ENCODE data around the gene INPP4B. TPM values are rescaled to one million over a fixed set of nuclear protein-coding genes. Genes with fewer than 3 reads are reported as not detected.

INPP4B gene
- total RNA-seq, result 10 to 100 TPM; 45.7 to 46.3 TPM

GRCh38 chr4:142846108-142846728, at the start of gene INPP4B:
TSS of gene INPP4B (minus strand) at chr4:142846301.
- H3K4me1 Mint-ChIP-seq, result peaks cover 16% of the 10 kb centered on the region
- H3K27me3 Mint-ChIP-seq, result peaks cover 53% of the 10 kb centered on the region
- H3K36me3 Mint-ChIP-seq, result no peaks in the 10 kb centered on the region
- peak; percentile 58 for DNase-seq
- H3K27ac Mint-ChIP-seq, result no peak within 1 kb of the TSS
- H3K4me3 Mint-ChIP-seq, result peak within 1 kb of the TSS; percentile 84
- no peaks in the 10 kb centered on the region for H3K9me3 Mint-ChIP-seq

GRCh38 chr4:142893012-142893411, 46.9 kb upstream of the INPP4B start:
- no peak for DNase-seq
- no peaks in the 10 kb centered on the region for H3K27me3 Mint-ChIP-seq
- no peak overlapping the region for H3K4me3 Mint-ChIP-seq

GRCh38 chr4:142886566-142886965, 40.5 kb upstream of the INPP4B start:
- Mint-ChIP-seq H3K4me1 (no peaks in the 10 kb centered on the region), H3K27me3 (no peaks in the 10 kb centered on the region), H3K36me3 (no peaks in the 10 kb centered on the region), H3K9me3 (no peaks in the 10 kb centered on the region), H3K27ac (no peak overlapping the region), H3K4me3 (no peak overlapping the region)
- DNase-seq, result no peak

More at GRCh38 chr4:142893012-142893411, 46.9 kb upstream of the INPP4B start:
- H3K36me3 Mint-ChIP-seq, result no peaks in the 10 kb centered on the region
- H3K4me1 Mint-ChIP-seq, result no peaks in the 10 kb centered on the region
- no peak overlapping the region for H3K27ac Mint-ChIP-seq
- peaks cover 27% of the 10 kb centered on the region for H3K9me3 Mint-ChIP-seq

- DNase-seq, result no peak
- Mint-ChIP-seq H3K27me3 (no peaks in the 10 kb centered on the region), H3K4me3 (no peak overlapping the region), H3K36me3 (no peaks in the 10 kb centered on the region), H3K4me1 (no peaks in the 10 kb centered on the region), H3K9me3 (no peaks in the 10 kb centered on the region), H3K27ac (no peak overlapping the region)
Measured at GRCh38 chr4:142883040-142883832, 37.1 kb upstream of the INPP4B start.

- no peak for DNase-seq
- H3K36me3 Mint-ChIP-seq, result no peaks in the 10 kb centered on the region
- no peak overlapping the region for H3K27ac Mint-ChIP-seq
- no peaks in the 10 kb centered on the region for H3K9me3 Mint-ChIP-seq
- H3K4me1 Mint-ChIP-seq, result no peaks in the 10 kb centered on the region
- no peaks in the 10 kb centered on the region for H3K27me3 Mint-ChIP-seq
- no peak overlapping the region for H3K4me3 Mint-ChIP-seq
Measured at GRCh38 chr4:142882159-142882558, 36.1 kb upstream of the INPP4B start.

- H3K27ac Mint-ChIP-seq, result no peak overlapping the region
- DNase-seq, result no peak
- H3K4me3 Mint-ChIP-seq, result no peak overlapping the region
- H3K4me1 Mint-ChIP-seq, result no peaks in the 10 kb centered on the region
- no peaks in the 10 kb centered on the region for H3K9me3 Mint-ChIP-seq
- no peaks in the 10 kb centered on the region for H3K27me3 Mint-ChIP-seq
- no peaks in the 10 kb centered on the region for H3K36me3 Mint-ChIP-seq
Measured at GRCh38 chr4:142881331-142881730, 35.2 kb upstream of the INPP4B start.

- no peaks in the 10 kb centered on the region for H3K36me3 Mint-ChIP-seq
- H3K27me3 Mint-ChIP-seq, result no peaks in the 10 kb centered on the region
- no peak overlapping the region for H3K4me3 Mint-ChIP-seq
- H3K4me1 Mint-ChIP-seq, result no peaks in the 10 kb centered on the region
- DNase-seq, result no peak
- H3K9me3 Mint-ChIP-seq, result peaks cover 2% of the 10 kb centered on the region
- no peak overlapping the region for H3K27ac Mint-ChIP-seq
Measured at GRCh38 chr4:142875117-142875516, 29.0 kb upstream of the INPP4B start.

GRCh38 chr4:142874684-142875083, 28.6 kb upstream of the INPP4B start:
- H3K36me3 Mint-ChIP-seq, result no peaks in the 10 kb centered on the region

GRCh38 chr4:142866685-142867084, 20.6 kb upstream of the INPP4B start:
- Mint-ChIP-seq H3K27me3 (no peaks in the 10 kb centered on the region), H3K4me3 (no peak overlapping the region), H3K9me3 (peaks cover 5% of the 10 kb centered on the region), H3K4me1 (no peaks in the 10 kb centered on the region), H3K36me3 (no peaks in the 10 kb centered on the region), H3K27ac (no peak overlapping the region)
- DNase-seq, result no peak

More at GRCh38 chr4:142874684-142875083, 28.6 kb upstream of the INPP4B start:
- Mint-ChIP-seq H3K4me1 (no peaks in the 10 kb centered on the region), H3K27ac (no peak overlapping the region), H3K9me3 (peaks cover 4% of the 10 kb centered on the region), H3K27me3 (no peaks in the 10 kb centered on the region), H3K4me3 (no peak overlapping the region)
- DNase-seq, result no peak

GRCh38 chr4:142861351-142861750, 15.2 kb upstream of the INPP4B start:
- H3K4me1 Mint-ChIP-seq, result no peaks in the 10 kb centered on the region
- no peak overlapping the region for H3K4me3 Mint-ChIP-seq
- DNase-seq, result no peak
- no peaks in the 10 kb centered on the region for H3K27me3 Mint-ChIP-seq
- no peaks in the 10 kb centered on the region for H3K9me3 Mint-ChIP-seq
- H3K27ac Mint-ChIP-seq, result no peak overlapping the region
- H3K36me3 Mint-ChIP-seq, result no peaks in the 10 kb centered on the region

GRCh38 chr4:142858965-142859364, 12.9 kb upstream of the INPP4B start:
- Mint-ChIP-seq H3K4me1 (no peaks in the 10 kb centered on the region), H3K36me3 (no peaks in the 10 kb centered on the region), H3K4me3 (no peak overlapping the region), H3K9me3 (no peaks in the 10 kb centered on the region), H3K27me3 (no peaks in the 10 kb centered on the region), H3K27ac (no peak overlapping the region)
- DNase-seq, result no peak

GRCh38 chr4:142858446-142858845, 12.3 kb upstream of the INPP4B start:
- no peak overlapping the region for H3K4me3 Mint-ChIP-seq
- H3K36me3 Mint-ChIP-seq, result no peaks in the 10 kb centered on the region
- DNase-seq, result no peak
- H3K27me3 Mint-ChIP-seq, result no peaks in the 10 kb centered on the region
- H3K9me3 Mint-ChIP-seq, result no peaks in the 10 kb centered on the region
- no peaks in the 10 kb centered on the region for H3K4me1 Mint-ChIP-seq
- no peak overlapping the region for H3K27ac Mint-ChIP-seq

GRCh38 chr4:142856576-142856975, 10.5 kb upstream of the INPP4B start:
- DNase-seq, result no peak
- Mint-ChIP-seq H3K4me1 (no peaks in the 10 kb centered on the region), H3K4me3 (no peak overlapping the region), H3K36me3 (no peaks in the 10 kb centered on the region), H3K9me3 (no peaks in the 10 kb centered on the region), H3K27ac (no peak overlapping the region), H3K27me3 (no peaks in the 10 kb centered on the region)

GRCh38 chr4:142850478-142850877, 4.4 kb upstream of the INPP4B start:
- Mint-ChIP-seq H3K4me1 (peaks cover 4% of the 10 kb centered on the region), H3K9me3 (no peaks in the 10 kb centered on the region), H3K27me3 (peaks cover 36% of the 10 kb centered on the region), H3K27ac (no peak overlapping the region), H3K36me3 (no peaks in the 10 kb centered on the region), H3K4me3 (no peak overlapping the region)
- DNase-seq, result no peak

- Mint-ChIP-seq H3K4me3 (peak overlapping the region; percentile 84), H3K4me1 (peaks cover 16% of the 10 kb centered on the region), H3K27me3 (peaks cover 53% of the 10 kb centered on the region), H3K9me3 (no peaks in the 10 kb centered on the region), H3K36me3 (no peaks in the 10 kb centered on the region), H3K27ac (no peak overlapping the region)
- peak; percentile 67 for DNase-seq
Measured at GRCh38 chr4:142846729-142847596, 862 bp upstream of the INPP4B start.
